ENCODE measurements around the gene XYLT1.

XYLT1 gene

GRCh38 chr16:17459903-17460521, 10.7 kb downstream of the XYLT1 start:
- Histone ChIP-seq H3K27me3 (replicated peaks) (no peaks in the 10 kb centered on the region), H3K36me3 (replicated peaks) (no peaks in the 10 kb centered on the region), H3K4me3 (ENCODE audit: low read depth, low read length) (no peak overlapping the region), H3K27ac (no peak overlapping the region)
- in situ Hi-C loops (cut with HindIII; ENCODE audit: low pct_ligation_motif_present, low sequenced_read_pairs): no loop called here
- DNase-seq: no peak
- TF ChIP-seq, protein P1, sequence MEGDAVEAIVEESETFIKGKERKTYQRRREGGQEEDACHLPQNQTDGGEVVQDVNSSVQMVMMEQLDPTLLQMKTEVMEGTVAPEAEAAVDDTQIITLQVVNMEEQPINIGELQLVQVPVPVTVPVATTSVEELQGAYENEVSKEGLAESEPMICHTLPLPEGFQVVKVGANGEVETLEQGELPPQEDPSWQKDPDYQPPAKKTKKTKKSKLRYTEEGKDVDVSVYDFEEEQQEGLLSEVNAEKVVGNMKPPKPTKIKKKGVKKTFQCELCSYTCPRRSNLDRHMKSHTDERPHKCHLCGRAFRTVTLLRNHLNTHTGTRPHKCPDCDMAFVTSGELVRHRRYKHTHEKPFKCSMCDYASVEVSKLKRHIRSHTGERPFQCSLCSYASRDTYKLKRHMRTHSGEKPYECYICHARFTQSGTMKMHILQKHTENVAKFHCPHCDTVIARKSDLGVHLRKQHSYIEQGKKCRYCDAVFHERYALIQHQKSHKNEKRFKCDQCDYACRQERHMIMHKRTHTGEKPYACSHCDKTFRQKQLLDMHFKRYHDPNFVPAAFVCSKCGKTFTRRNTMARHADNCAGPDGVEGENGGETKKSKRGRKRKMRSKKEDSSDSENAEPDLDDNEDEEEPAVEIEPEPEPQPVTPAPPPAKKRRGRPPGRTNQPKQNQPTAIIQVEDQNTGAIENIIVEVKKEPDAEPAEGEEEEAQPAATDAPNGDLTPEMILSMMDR (IDR thresholded peaks at IDR 0.05; ENCODE audit: low read depth, low read length, missing control alignments): no peak

GRCh38 chr16:17457997-17458396, 12.8 kb downstream of the XYLT1 start:
- in situ Hi-C loops (cut with HindIII; ENCODE audit: low pct_ligation_motif_present, low sequenced_read_pairs): no loop called here
- DNase-seq: no peak
- TF ChIP-seq, protein P1 (IDR thresholded peaks at IDR 0.05; ENCODE audit: low read depth, low read length, missing control alignments): no peak

DNA sequence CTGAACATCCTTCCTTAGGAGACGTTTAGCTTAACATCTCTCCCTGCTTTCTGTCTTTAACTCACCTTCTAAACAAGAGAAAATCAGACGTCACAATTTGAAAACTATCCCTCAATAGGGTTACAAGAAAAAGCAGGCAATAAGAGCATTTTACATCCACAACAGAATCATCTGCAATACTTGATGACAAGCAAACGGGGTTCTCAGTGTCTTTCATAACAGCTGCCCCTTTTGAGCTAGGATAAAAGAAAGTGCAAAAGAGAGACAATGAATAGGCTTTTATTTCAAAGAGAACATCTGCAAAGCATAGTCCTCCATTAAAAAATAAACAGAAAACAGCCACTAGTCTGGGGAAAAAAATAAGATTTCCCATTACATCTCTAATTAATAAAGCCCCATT, 13.2 kb downstream of the XYLT1 start:
- TF ChIP-seq, protein P1 (IDR thresholded peaks at IDR 0.05; ENCODE audit: low read depth, low read length, missing control alignments): no peak
- Histone ChIP-seq H3K36me3 (replicated peaks) (no peaks in the 10 kb centered on the region), H3K27me3 (replicated peaks) (no peaks in the 10 kb centered on the region), H3K4me3 (ENCODE audit: low read depth, low read length) (no peak overlapping the region), H3K27ac (no peak overlapping the region)
- in situ Hi-C loops (cut with HindIII; ENCODE audit: low pct_ligation_motif_present, low sequenced_read_pairs): no loop called here
- DNase-seq: no peak

More at GRCh38 chr16:17457997-17458396, 12.8 kb downstream of the XYLT1 start:
- Histone ChIP-seq H3K36me3 (replicated peaks) (no peaks in the 10 kb centered on the region), H3K27ac (no peak overlapping the region), H3K27me3 (replicated peaks) (no peaks in the 10 kb centered on the region), H3K4me3 (ENCODE audit: low read depth, low read length) (no peak overlapping the region)

GRCh38 chr16:17454162-17454730, 16.5 kb downstream of the XYLT1 start:
- Histone ChIP-seq H3K36me3 (replicated peaks) (no peaks in the 10 kb centered on the region), H3K27me3 (replicated peaks) (no peaks in the 10 kb centered on the region), H3K27ac (no peak overlapping the region), H3K4me3 (ENCODE audit: low read depth, low read length) (no peak overlapping the region)
- no peak for DNase-seq
- TF ChIP-seq, protein P1 (IDR thresholded peaks at IDR 0.05; ENCODE audit: low read depth, low read length, missing control alignments): no peak
- in situ Hi-C loops (cut with HindIII; ENCODE audit: low pct_ligation_motif_present, low sequenced_read_pairs): no loop called here

DNA sequence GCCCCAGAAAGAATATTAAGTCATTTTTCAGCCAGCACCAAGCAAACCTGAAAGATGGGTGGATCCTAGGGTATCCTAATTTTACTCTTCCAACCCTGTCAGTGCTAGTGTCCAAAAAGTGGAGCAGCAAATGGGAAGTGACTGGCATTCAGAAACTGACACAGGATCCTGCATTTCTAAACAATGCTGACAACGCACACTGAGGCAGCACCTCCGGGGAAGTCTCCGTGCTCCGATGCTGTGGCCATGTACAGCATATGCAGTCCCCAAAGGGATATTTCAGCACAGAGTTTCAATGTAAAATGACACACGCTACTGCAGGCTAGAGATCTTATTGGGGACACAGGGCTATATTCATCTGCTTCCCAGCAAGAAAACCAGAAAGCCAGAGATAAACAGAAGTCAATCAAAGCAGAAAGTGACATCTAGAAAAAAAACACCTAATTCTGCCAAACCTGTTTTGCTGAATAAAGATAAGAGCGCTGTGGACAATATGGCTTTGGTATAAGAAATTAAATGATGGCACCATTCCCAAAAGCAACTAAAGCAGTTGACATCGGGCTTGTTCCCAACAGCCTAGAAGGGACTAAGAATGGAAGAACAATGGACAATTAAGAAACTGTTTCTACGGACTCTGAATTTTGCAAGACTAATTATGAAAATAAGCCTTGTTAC, 17.3 kb downstream of the XYLT1 start:
- TF ChIP-seq, protein P1 (IDR thresholded peaks at IDR 0.05; ENCODE audit: low read depth, low read length, missing control alignments): no peak
- in situ Hi-C loops (cut with HindIII; ENCODE audit: low pct_ligation_motif_present, low sequenced_read_pairs): no loop called here
- Histone ChIP-seq H3K36me3 (replicated peaks) (no peaks in the 10 kb centered on the region), H3K27me3 (replicated peaks) (no peaks in the 10 kb centered on the region), H3K4me3 (ENCODE audit: low read depth, low read length) (no peak overlapping the region), H3K27ac (no peak overlapping the region)
- DNase-seq: no peak

Data from brain microvascular endothelial cell (primary cell).